ENCODE results near the gene PLCB1.

Gene PLCB1

GRCh38 chr20:8183526-8183925 is 51.5 kb downstream of the PLCB1 start:
- Histone ChIP-seq H3K9me3 (ENCODE audit: severe bottlenecking) (no peaks in the 10 kb centered on the region), H3K4me3 (ENCODE audit: low read depth, low read length) (no peak overlapping the region), H3K27me3 (ENCODE audit: insufficient read depth, low read depth, severe bottlenecking) (no peaks in the 10 kb centered on the region), H3K36me3 (no peaks in the 10 kb centered on the region), H3K27ac (no peak overlapping the region)
- no peak for DNase-seq
- TF ChIP-seq CTCF (IDR thresholded peaks at IDR 0.05; ENCODE audit: low read depth, low read length): no peak

GRCh38 chr20:8187740-8188139 is 55.7 kb downstream of the PLCB1 start:
- H3K4me3 ChIP-seq (ENCODE audit: low read depth, low read length): no peak overlapping the region
- no peaks in the 10 kb centered on the region for H3K9me3 ChIP-seq (ENCODE audit: severe bottlenecking)
- TF ChIP-seq CTCF (IDR thresholded peaks at IDR 0.05; ENCODE audit: low read depth, low read length): no peak
- DNase-seq: no peak
- H3K36me3 ChIP-seq: no peaks in the 10 kb centered on the region
- no peaks in the 10 kb centered on the region for H3K27me3 ChIP-seq (ENCODE audit: insufficient read depth, low read depth, severe bottlenecking)
- no peak overlapping the region for H3K27ac ChIP-seq

GRCh38 chr20:8190043-8190880 is 58.2 kb downstream of the PLCB1 start:
- no peaks in the 10 kb centered on the region for H3K27me3 ChIP-seq (ENCODE audit: insufficient read depth, low read depth, severe bottlenecking)
- no peak for TF ChIP-seq CTCF (IDR thresholded peaks at IDR 0.05; ENCODE audit: low read depth, low read length)
- H3K9me3 ChIP-seq (ENCODE audit: severe bottlenecking): no peaks in the 10 kb centered on the region
- no peaks in the 10 kb centered on the region for H3K36me3 ChIP-seq
- H3K4me3 ChIP-seq (ENCODE audit: low read depth, low read length): no peak overlapping the region
- no peak overlapping the region for H3K27ac ChIP-seq
- no peak for DNase-seq

GRCh38 chr20:8194721-8195120 is 62.7 kb downstream of the PLCB1 start:
- Histone ChIP-seq H3K36me3 (no peaks in the 10 kb centered on the region), H3K9me3 (ENCODE audit: severe bottlenecking) (no peaks in the 10 kb centered on the region), H3K4me3 (ENCODE audit: low read depth, low read length) (no peak overlapping the region), H3K27ac (no peak overlapping the region), H3K27me3 (ENCODE audit: insufficient read depth, low read depth, severe bottlenecking) (no peaks in the 10 kb centered on the region)
- no peak for DNase-seq
- no peak for TF ChIP-seq CTCF (IDR thresholded peaks at IDR 0.05; ENCODE audit: low read depth, low read length)

GRCh38 chr20:8196096-8196495 is 64.0 kb downstream of the PLCB1 start:
- H3K9me3 ChIP-seq (ENCODE audit: severe bottlenecking): no peaks in the 10 kb centered on the region
- no peak overlapping the region for H3K4me3 ChIP-seq (ENCODE audit: low read depth, low read length)
- H3K36me3 ChIP-seq: no peaks in the 10 kb centered on the region
- no peak overlapping the region for H3K27ac ChIP-seq
- no peaks in the 10 kb centered on the region for H3K27me3 ChIP-seq (ENCODE audit: insufficient read depth, low read depth, severe bottlenecking)
- no peak for TF ChIP-seq CTCF (IDR thresholded peaks at IDR 0.05; ENCODE audit: low read depth, low read length)
- DNase-seq: no peak

- no peaks in the 10 kb centered on the region for H3K9me3 ChIP-seq (ENCODE audit: severe bottlenecking)
- H3K4me3 ChIP-seq (ENCODE audit: low read depth, low read length): no peak overlapping the region
Observed at GRCh38 chr20:8200220-8200619, 68.2 kb downstream of the PLCB1 start.

More at GRCh38 chr20:8200220-8200619, 68.2 kb downstream of the PLCB1 start:
- no peak for TF ChIP-seq CTCF (IDR thresholded peaks at IDR 0.05; ENCODE audit: low read depth, low read length)
- Histone ChIP-seq H3K27me3 (ENCODE audit: insufficient read depth, low read depth, severe bottlenecking) (no peaks in the 10 kb centered on the region), H3K36me3 (no peaks in the 10 kb centered on the region), H3K27ac (no peak overlapping the region)
- no peak for DNase-seq
